GM12873 (cell line): ENCODE measurements around the gene ZNF101.

Experiments used
- TF ChIP-seq, protein P1 (sequence below): IDR thresholded peaks from 2 replicates; pipeline ENCODE4 v1.5.1; 2012; ENCODE audit warnings: low read depth, mild to moderate bottlenecking, moderate library complexity, low read length, control low read depth; ENCODE audit not compliant: insufficient read depth; ENCODE audit errors: missing control alignments

ZNF101 gene

GRCh38 chr19:19627621-19628500, 40.8 kb upstream of the ZNF101 start, which contains the start of gene LPAR2:
LPAR2 (minus strand) TSS chr19:19628220; CDS start chr19:19627275, 945 bp downstream.
- TF ChIP-seq, protein P1, sequence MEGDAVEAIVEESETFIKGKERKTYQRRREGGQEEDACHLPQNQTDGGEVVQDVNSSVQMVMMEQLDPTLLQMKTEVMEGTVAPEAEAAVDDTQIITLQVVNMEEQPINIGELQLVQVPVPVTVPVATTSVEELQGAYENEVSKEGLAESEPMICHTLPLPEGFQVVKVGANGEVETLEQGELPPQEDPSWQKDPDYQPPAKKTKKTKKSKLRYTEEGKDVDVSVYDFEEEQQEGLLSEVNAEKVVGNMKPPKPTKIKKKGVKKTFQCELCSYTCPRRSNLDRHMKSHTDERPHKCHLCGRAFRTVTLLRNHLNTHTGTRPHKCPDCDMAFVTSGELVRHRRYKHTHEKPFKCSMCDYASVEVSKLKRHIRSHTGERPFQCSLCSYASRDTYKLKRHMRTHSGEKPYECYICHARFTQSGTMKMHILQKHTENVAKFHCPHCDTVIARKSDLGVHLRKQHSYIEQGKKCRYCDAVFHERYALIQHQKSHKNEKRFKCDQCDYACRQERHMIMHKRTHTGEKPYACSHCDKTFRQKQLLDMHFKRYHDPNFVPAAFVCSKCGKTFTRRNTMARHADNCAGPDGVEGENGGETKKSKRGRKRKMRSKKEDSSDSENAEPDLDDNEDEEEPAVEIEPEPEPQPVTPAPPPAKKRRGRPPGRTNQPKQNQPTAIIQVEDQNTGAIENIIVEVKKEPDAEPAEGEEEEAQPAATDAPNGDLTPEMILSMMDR: no peak

DNA sequence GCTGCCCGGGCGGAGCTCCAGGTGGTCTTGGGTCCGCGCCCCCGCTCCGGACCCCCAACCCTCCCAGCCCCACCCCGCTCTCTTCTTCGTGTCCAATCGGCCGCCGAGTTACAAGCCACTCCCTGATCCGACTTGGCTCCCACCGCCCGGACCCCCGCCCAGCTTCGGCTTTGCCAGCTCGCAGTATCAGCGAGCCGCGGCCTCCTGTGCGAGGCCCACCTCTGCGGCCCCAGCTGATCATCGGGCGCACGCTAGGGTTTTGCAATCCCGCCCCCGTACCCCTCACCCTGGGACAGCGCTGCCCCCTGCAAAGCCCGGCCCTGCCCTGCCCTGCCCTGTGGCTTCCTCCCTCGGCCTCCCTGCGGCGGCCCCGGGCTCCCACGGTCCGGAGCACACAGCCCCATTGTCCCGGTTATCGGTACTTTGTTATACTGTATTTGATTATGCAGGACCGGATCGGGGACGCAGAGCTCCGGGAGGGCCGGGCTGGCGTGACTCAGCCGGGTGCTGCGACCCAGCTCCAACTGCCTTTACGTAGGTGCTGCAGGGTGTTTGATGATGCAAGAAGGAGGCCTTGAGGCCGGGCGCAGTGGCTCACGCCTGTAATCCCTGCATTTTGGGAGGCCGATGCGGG, 40.0 kb upstream of the ZNF101 start:
- TF ChIP-seq, protein P1: no peak

DNA sequence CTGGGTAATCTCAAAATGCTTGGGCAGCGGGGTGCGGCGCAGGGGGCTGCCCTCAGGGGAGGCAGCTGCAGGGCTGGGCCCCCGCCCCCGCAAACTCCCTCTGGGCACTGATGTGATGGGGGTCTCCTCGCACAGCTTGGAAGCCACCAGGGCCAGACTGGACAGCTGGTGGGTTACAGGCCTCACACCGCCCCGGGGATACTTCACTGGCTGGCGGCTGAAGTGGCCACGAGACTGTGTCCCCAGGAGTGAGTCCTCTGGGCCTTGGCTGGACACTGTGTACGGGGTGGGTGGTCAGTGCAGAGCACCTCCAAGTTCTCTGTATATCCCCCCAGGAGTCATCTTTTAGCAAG, 38.6 kb upstream of the ZNF101 start:
- TF ChIP-seq, protein P1: no peak

DNA sequence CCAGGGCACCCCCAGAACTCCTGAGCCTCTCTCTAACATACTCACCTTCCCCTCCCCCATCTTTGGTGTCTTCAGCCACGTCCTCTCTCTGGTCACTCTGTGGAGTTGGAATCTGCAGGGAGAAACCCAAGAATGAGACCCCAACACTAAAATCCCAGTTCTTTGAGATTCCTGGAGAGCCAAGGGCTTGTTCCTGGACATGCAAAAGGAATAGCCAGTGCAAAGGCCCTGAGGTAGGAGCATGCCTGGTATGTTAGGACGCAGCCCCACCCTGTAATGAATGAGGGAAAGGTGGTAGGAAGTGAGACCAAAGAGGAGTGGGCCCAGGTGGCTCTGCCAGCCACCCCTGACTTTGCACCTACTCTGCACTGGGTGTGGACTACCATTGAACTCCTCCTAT, 38.2 kb upstream of the ZNF101 start:
- TF ChIP-seq, protein P1: no peak

GRCh38 chr19:19631346-19631745, 37.3 kb upstream of the ZNF101 start:
- TF ChIP-seq, protein P1: no peak

DNA sequence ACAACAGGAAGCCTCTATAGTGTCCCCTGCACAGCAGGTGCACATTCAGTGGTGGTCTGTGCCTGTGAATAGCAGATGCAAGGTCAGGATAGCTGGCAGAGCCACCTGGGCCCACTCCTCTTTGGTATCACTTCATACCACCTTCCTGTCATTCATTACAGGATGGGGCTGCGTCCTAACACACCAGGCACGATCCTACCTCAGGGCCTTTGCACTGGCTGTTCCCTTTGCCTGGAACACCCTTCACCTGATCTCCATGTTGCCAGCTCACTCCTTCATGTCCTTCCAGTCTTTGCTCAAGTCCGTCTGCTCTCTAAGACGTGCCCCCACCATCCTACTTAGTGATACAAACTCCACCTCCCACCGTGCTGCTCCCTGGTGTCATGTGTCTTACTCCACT, 36.0 kb upstream of the ZNF101 start:
- TF ChIP-seq, protein P1: no peak

DNA sequence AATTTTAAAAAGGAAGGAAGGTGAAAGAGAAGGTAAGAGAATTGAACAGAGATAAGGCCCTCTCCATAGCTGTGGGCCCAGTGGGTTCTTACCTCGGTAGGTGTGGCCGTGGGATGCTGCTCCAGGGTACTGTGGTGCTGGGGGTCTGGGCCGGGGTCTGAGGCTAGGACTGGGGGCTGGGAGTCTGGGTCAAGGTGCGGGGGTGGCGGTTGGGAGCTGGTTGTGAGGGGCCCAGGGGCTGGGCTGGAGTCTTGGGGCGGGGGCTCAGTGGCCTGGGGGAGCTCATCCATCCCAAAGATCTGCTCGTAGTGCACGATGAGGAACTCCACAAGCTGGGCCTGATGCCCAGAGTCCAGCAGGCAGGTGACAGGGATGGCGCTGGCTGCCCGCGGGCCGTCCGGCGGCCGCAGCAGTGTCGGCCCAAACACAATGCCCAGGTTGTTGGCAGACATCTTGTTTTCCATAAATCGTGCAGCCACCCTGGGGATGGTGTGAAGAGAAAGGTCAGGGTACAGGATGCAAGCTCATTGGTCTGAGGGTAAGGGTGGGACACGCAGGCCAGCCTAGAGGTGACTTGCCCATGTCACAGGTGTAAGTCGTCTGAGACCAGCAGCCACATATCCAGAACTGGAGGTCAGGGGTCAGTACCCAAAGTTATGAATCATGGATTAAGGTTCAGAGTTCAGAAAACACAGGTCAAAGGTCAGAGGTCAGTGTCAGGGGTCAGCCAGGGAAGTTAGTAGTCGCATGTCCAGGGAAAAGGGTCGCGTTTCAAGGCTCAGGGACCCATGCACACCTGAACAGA, 34.7 kb upstream of the ZNF101 start:
- TF ChIP-seq, protein P1: no peak
